ACC112 (cell line): ENCODE data around the gene PROKR1.
A peak's percentile ranks its signal among the peaks of the same experiment; 100 is the strongest.

Experiments
- H2AFZ ChIP-seq: fragments of 200-600 bp; sonication (generic); one replicate; pipeline ENCODE4 v1.6.0; 2017; ENCODE audit warnings: antibody characterized with exemption, low read length; ENCODE audit not compliant: unreplicated experiment
- H3K27ac ChIP-seq: fragments of 200-600 bp; sonication (generic); 2 replicates; pipeline ENCODE4 v1.5.1; 2014; ENCODE audit warnings: low read depth, mild to moderate bottlenecking, antibody characterized with exemption, low read length, moderate library complexity
- H3K27me3 ChIP-seq: fragments of 200-600 bp; sonication (generic); 2 replicates; pipeline ENCODE4 v1.6.1; 2014; ENCODE audit warnings: mild to moderate bottlenecking, antibody characterized with exemption, low read length, moderate library complexity, mixed read lengths; ENCODE audit not compliant: insufficient read depth
- H3K36me3 ChIP-seq: fragments of 200-600 bp; sonication (generic); 2 replicates; pipeline ENCODE4 v1.6.1; 2016; ENCODE audit warnings: mild to moderate bottlenecking, antibody characterized with exemption, low read length, moderate library complexity, mixed read lengths; ENCODE audit not compliant: insufficient read depth
- H3K4me1 ChIP-seq: fragments of 200-600 bp; sonication (generic); one replicate; pipeline ENCODE4 v1.6.1; 2016; ENCODE audit warnings: low read length, mixed read lengths; ENCODE audit not compliant: insufficient read depth, unreplicated experiment, control insufficient read depth
- H3K4me3 ChIP-seq: fragments of 200-600 bp; sonication (generic); 2 replicates; pipeline ENCODE4 v1.5.1; 2014; ENCODE audit warnings: mild to moderate bottlenecking, low read depth, low read length
- H3K79me2 ChIP-seq: fragments of 200-600 bp; sonication (generic); one replicate; pipeline ENCODE4 v1.6.0; 2016; ENCODE audit warnings: low read length; ENCODE audit not compliant: control insufficient read depth, unreplicated experiment, insufficient read depth

Gene PROKR1

GRCh38 chr2:68612765-68613519 lies 30.4 kb upstream of the PROKR1 start:
- Histone ChIP-seq H3K27me3 (peaks cover 12% of the 10 kb centered on the region), H3K27ac (no peak overlapping the region), H3K36me3 (no peaks in the 10 kb centered on the region), H3K4me1 (no peaks in the 10 kb centered on the region), H3K79me2 (no peaks in the 10 kb centered on the region), H2AFZ (no peak overlapping the region), H3K4me3 (no peak overlapping the region)

- Histone ChIP-seq H3K4me3 (no peak overlapping the region), H3K27me3 (peaks cover 1% of the 10 kb centered on the region; the same call in 1 of the 2 replicates), H3K79me2 (no peaks in the 10 kb centered on the region), H3K27ac (no peak overlapping the region), H3K4me1 (no peaks in the 10 kb centered on the region), H3K36me3 (no peaks in the 10 kb centered on the region), H2AFZ (no peak overlapping the region)
Measured at GRCh38 chr2:68620772-68621171, 22.6 kb upstream of the PROKR1 start.

GRCh38 chr2:68623820-68624219 lies 19.6 kb upstream of the PROKR1 start:
- H3K36me3 ChIP-seq: no peaks in the 10 kb centered on the region
- H3K79me2 ChIP-seq: no peaks in the 10 kb centered on the region
- H3K27me3 ChIP-seq: peaks cover 28% of the 10 kb centered on the region
- H3K4me1 ChIP-seq: no peaks in the 10 kb centered on the region
- no peak overlapping the region for H3K27ac ChIP-seq
- no peak overlapping the region for H2AFZ ChIP-seq
- no peak overlapping the region for H3K4me3 ChIP-seq

GRCh38 chr2:68627615-68628014 lies 15.8 kb upstream of the PROKR1 start:
- Histone ChIP-seq H3K79me2 (no peaks in the 10 kb centered on the region), H2AFZ (no peak overlapping the region), H3K27me3 (peaks cover 52% of the 10 kb centered on the region), H3K36me3 (no peaks in the 10 kb centered on the region), H3K27ac (no peak overlapping the region), H3K4me3 (no peak overlapping the region), H3K4me1 (no peaks in the 10 kb centered on the region)

DNA sequence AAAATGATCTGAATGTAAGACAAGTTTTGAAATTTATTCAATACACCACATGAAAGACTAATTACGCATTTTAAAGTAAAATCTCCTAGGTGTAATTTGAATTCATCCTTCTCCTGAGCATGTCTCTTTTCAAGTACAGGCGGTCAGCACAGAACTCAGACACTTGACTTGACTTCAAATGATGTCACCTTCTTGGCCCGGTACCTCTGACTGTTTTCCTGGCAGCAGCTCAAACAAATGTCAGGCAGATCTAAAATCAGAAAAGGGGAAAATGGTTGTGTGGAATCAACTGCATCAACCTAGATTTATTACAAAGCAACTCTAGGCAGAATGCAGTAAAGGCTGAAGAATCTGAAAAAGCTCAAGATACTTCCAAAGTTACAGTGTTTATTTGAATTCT lies 11.4 kb upstream of the PROKR1 start:
- Histone ChIP-seq H2AFZ (no peak overlapping the region), H3K36me3 (no peaks in the 10 kb centered on the region), H3K27ac (no peak overlapping the region), H3K27me3 (peaks cover 71% of the 10 kb centered on the region), H3K79me2 (no peaks in the 10 kb centered on the region), H3K4me3 (no peak overlapping the region), H3K4me1 (no peaks in the 10 kb centered on the region)

DNA sequence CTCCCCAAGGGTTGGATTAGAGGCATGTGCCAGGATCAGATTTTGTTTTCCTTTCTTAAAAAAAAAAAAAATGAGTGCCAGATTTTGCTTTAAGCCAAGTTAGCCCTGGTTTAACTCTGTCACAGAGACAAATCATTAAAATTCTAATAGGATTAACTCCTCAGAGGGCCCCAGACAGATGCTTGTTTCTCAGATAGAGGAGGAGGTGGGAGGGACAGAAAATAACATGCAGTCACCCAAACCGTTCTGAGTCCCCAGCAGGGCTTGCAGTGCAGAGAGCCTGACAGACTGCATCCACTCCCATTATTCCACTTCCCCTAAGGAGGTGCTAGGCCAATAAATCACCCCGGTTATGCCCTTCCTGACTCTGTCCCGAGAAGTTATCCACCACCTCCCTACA lies 6.3 kb upstream of the PROKR1 start:
- Histone ChIP-seq H3K36me3 (no peaks in the 10 kb centered on the region), H3K79me2 (no peaks in the 10 kb centered on the region), H3K4me1 (no peaks in the 10 kb centered on the region), H3K27ac (no peak overlapping the region), H3K27me3 (peaks cover 67% of the 10 kb centered on the region), H3K4me3 (no peak overlapping the region), H2AFZ (no peak overlapping the region)

GRCh38 chr2:68643874-68644485 lies 601 bp downstream of the PROKR1 start:
- peak overlapping the region; percentile 75 for H3K4me3 ChIP-seq

DNA sequence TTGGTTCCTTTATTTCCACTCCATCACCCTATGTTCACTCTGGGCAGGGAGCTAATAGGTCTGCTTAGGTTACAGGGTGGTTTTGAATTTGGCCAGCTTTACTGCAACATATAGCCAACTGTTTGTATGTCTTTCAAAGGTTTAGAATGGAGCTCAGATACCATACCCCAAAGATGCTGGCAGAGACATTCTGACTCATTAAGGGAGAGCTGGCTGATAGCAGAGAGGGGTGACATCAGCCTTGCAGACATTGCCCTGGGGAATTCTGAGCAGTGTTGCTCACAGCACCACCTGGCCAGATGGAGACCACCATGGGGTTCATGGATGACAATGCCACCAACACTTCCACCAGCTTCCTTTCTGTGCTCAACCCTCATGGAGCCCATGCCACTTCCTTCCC lies 2.1 kb downstream of the PROKR1 start:
- no peak overlapping the region for H3K27ac ChIP-seq
- H3K79me2 ChIP-seq: no peaks in the 10 kb centered on the region
- H3K36me3 ChIP-seq: no peaks in the 10 kb centered on the region
- no peak overlapping the region for H2AFZ ChIP-seq
- peaks cover 95% of the 10 kb centered on the region for H3K27me3 ChIP-seq
- H3K4me3 ChIP-seq: no peak overlapping the region
- no peaks in the 10 kb centered on the region for H3K4me1 ChIP-seq

More at GRCh38 chr2:68643874-68644485, 601 bp downstream of the PROKR1 start:
- H2AFZ ChIP-seq: peak overlapping the region; percentile 51
- H3K27me3 ChIP-seq: peaks cover 97% of the 10 kb centered on the region
- H3K27ac ChIP-seq: no peak overlapping the region
- no peaks in the 10 kb centered on the region for H3K36me3 ChIP-seq
- H3K4me1 ChIP-seq: no peaks in the 10 kb centered on the region
- H3K79me2 ChIP-seq: no peaks in the 10 kb centered on the region

- H3K4me3 ChIP-seq: no peak overlapping the region
- H3K36me3 ChIP-seq: no peaks in the 10 kb centered on the region
- H3K27me3 ChIP-seq: peaks cover 95% of the 10 kb centered on the region
- H3K79me2 ChIP-seq: no peaks in the 10 kb centered on the region
- H3K4me1 ChIP-seq: no peaks in the 10 kb centered on the region
- H2AFZ ChIP-seq: no peak overlapping the region
- no peak overlapping the region for H3K27ac ChIP-seq
Measured at GRCh38 chr2:68646303-68646702, 2.9 kb downstream of the PROKR1 start.

DNA sequence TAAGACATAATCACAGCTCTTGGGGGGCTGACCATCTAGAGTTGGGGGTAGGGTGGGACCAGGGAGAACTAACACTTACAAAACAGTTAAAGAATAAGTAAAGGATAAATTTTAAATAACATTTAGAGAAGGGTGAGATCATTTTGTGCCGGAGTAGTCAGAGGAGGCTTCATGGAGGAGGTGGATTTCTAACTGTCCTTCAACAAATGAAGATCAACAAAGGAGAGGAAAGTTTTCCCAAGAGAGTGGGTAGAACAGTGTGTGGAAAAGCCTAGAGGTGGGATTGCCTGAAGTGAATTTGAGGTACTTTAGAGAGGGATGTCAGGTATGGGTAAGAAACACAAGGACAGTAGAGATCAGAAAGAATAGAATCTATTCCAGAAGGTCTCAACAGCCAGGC lies 7.3 kb downstream of the PROKR1 start:
- H2AFZ ChIP-seq: no peak overlapping the region
- peaks cover 68% of the 10 kb centered on the region for H3K27me3 ChIP-seq
- no peaks in the 10 kb centered on the region for H3K79me2 ChIP-seq
- H3K36me3 ChIP-seq: no peaks in the 10 kb centered on the region
- H3K4me1 ChIP-seq: peaks cover 7% of the 10 kb centered on the region
- no peak overlapping the region for H3K27ac ChIP-seq
- no peak overlapping the region for H3K4me3 ChIP-seq

- Histone ChIP-seq H3K79me2 (no peaks in the 10 kb centered on the region), H3K4me3 (no peak overlapping the region)
Measured at GRCh38 chr2:68653034-68653433, 9.7 kb downstream of the PROKR1 start.

More at GRCh38 chr2:68653034-68653433, 9.7 kb downstream of the PROKR1 start:
- Histone ChIP-seq H2AFZ (no peak overlapping the region), H3K36me3 (no peaks in the 10 kb centered on the region), H3K4me1 (peaks cover 7% of the 10 kb centered on the region), H3K27ac (no peak overlapping the region), H3K27me3 (peaks cover 67% of the 10 kb centered on the region)
